Measurements from ENCODE around the gene HEYL. TPM values are rescaled to one million over a fixed set of nuclear protein-coding genes. Genes with fewer than 3 reads are reported as not detected.

Gene HEYL
- total RNA-seq, 1 experiment from 2014 or later: 0.17 TPM

GRCh38 chr1:39677645-39678044 is 38.2 kb upstream of the HEYL start:
- H3K79me2 ChIP-seq (ENCODE audit: low read depth): no peaks in the 10 kb centered on the region
- H2AFZ ChIP-seq: no peak overlapping the region
- ChIA-PET POLR2A (ENCODE audit: unreplicated experiment) (interaction anchor here (0.6 to 0.7 kb wide), 2 partner anchors 61 to 195 kb away, joined by 4 to 5 read pairs; partner anchors contain the start of gene PPIE), CTCF (no interaction called here)
- no peaks in the 10 kb centered on the region for H4K20me1 ChIP-seq (ENCODE audit: insufficient read depth)
- no peak overlapping the region for H3K4me3 ChIP-seq
- intact Hi-C loops (cut with micrococcal nuclease; ENCODE audit: unreplicated experiment): no loop called here
- no peaks in the 10 kb centered on the region for H3K9me2 ChIP-seq (ENCODE audit: insufficient read depth)
- no peaks in the 10 kb centered on the region for H3K36me3 ChIP-seq (ENCODE audit: low read depth)
- no peak overlapping the region for H3K4me2 ChIP-seq
- no peak overlapping the region for H3K27ac ChIP-seq
- BruUV-seq (replicated peaks): no TSS peak
- peaks cover 2% of the 10 kb centered on the region; the same call in 1 of the 2 replicates for H3K27me3 ChIP-seq (ENCODE audit: insufficient read depth, low read depth)
- H3K4me1 ChIP-seq (replicated peaks; ENCODE audit: insufficient read depth): peaks cover 13% of the 10 kb centered on the region
- DNase-seq: no peak
- no peaks in the 10 kb centered on the region for H3F3A ChIP-seq (ENCODE audit: insufficient read depth, low read depth)
- H3K9me3 ChIP-seq (ENCODE audit: insufficient read depth, low read depth): no peaks in the 10 kb centered on the region
- TF ChIP-seq EZH2 (IDR thresholded peaks at IDR 0.05; ENCODE audit: low read depth): no peak
- no peak for TF ChIP-seq CTCF (conservative IDR thresholded peaks at IDR 0.05)

- Histone ChIP-seq H3K4me2 (peak overlapping the region; percentile 54), H2AFZ (no peak overlapping the region), H3K27me3 (ENCODE audit: insufficient read depth, low read depth) (peaks cover 8% of the 10 kb centered on the region), H3K36me3 (ENCODE audit: low read depth) (no peaks in the 10 kb centered on the region), H3K9me2 (ENCODE audit: insufficient read depth) (no peaks in the 10 kb centered on the region), H3K9me3 (ENCODE audit: insufficient read depth, low read depth) (no peaks in the 10 kb centered on the region), H4K20me1 (ENCODE audit: insufficient read depth) (no peaks in the 10 kb centered on the region), H3K4me3 (no peak overlapping the region), H3K27ac (no peak overlapping the region), H3K79me2 (ENCODE audit: low read depth) (no peaks in the 10 kb centered on the region), H3K4me1 (replicated peaks; ENCODE audit: insufficient read depth) (peaks cover 13% of the 10 kb centered on the region), H3F3A (ENCODE audit: insufficient read depth, low read depth) (no peaks in the 10 kb centered on the region)
- ChIA-PET CTCF (no interaction called here), POLR2A (ENCODE audit: unreplicated experiment) (interaction anchor here (0.6 kb wide), 1 partner anchor 62 kb away, joined by 5 read pairs; the partner anchor contains the start of gene PPIE)
- BruUV-seq (replicated peaks): no TSS peak
- TF ChIP-seq CTCF (conservative IDR thresholded peaks at IDR 0.05): no peak
- TF ChIP-seq EZH2 (IDR thresholded peaks at IDR 0.05; ENCODE audit: low read depth): no peak
- intact Hi-C loops (cut with micrococcal nuclease; ENCODE audit: unreplicated experiment): no loop called here
- DNase-seq: peak; percentile 49 to 79
These were observed 37.6 kb upstream of the HEYL start for GRCh38 chr1:39676948-39677548.

- ChIA-PET CTCF (interaction anchor here (0.7 kb wide), 1 partner anchor 53 kb away, joined by 3 read pairs; no protein-coding TSS in a partner anchor), POLR2A (ENCODE audit: unreplicated experiment) (no interaction called here)
- intact Hi-C loops (cut with micrococcal nuclease; ENCODE audit: unreplicated experiment): no loop called here
These were observed 35.8 kb upstream of the HEYL start for GRCh38 chr1:39675220-39675619.

More at GRCh38 chr1:39675220-39675619, 35.8 kb upstream of the HEYL start:
- no peaks in the 10 kb centered on the region for H3K36me3 ChIP-seq (ENCODE audit: low read depth)
- no peak for DNase-seq
- no peaks in the 10 kb centered on the region for H3K9me3 ChIP-seq (ENCODE audit: insufficient read depth, low read depth)
- H3K4me2 ChIP-seq: no peak overlapping the region
- H3K4me1 ChIP-seq (replicated peaks; ENCODE audit: insufficient read depth): peaks cover 13% of the 10 kb centered on the region
- no peaks in the 10 kb centered on the region for H4K20me1 ChIP-seq (ENCODE audit: insufficient read depth)
- H3K4me3 ChIP-seq: no peak overlapping the region
- H3K27me3 ChIP-seq (ENCODE audit: insufficient read depth, low read depth): peaks cover 25% of the 10 kb centered on the region
- no peak overlapping the region for H3K27ac ChIP-seq
- TF ChIP-seq CTCF (conservative IDR thresholded peaks at IDR 0.05) (no peak), EZH2 (IDR thresholded peaks at IDR 0.05; ENCODE audit: low read depth) (no peak)
- BruUV-seq (replicated peaks): no TSS peak
- H3K79me2 ChIP-seq (ENCODE audit: low read depth): no peaks in the 10 kb centered on the region
- no peaks in the 10 kb centered on the region for H3K9me2 ChIP-seq (ENCODE audit: insufficient read depth)
- no peaks in the 10 kb centered on the region for H3F3A ChIP-seq (ENCODE audit: insufficient read depth, low read depth)
- H2AFZ ChIP-seq: no peak overlapping the region

All from PC-9 (cell line).